ENCODE measurements around the gene CD200.
"Not testable (repeated sequence)": the region's sequence is repeated elsewhere in the genome, so short reads cannot be mapped to it uniquely, and the experiment has no call there.

The CD200 gene

GRCh38 chr3:112395181-112395895 is 62.4 kb downstream of the CD200 start:
- Histone ChIP-seq H3K4me3 (ENCODE audit: low read depth in 1 of 2, low read length in 2 of 2) (no peak overlapping the region), H3K9ac (ENCODE audit: low read depth in 1 of 2, low read length in 2 of 2) (no peak overlapping the region), H3K36me3 (ENCODE audit: control insufficient read depth in 1 of 2, insufficient read depth in 2 of 2, low read length in 2 of 2) (no peaks in the 10 kb centered on the region), H3K27ac (ENCODE audit: low read depth, low read length) (no peak overlapping the region), H3K9me3 (ENCODE audit: control insufficient read depth in 1 of 2, low read length in 2 of 2) (no peaks in the 10 kb centered on the region), H3K27me3 (ENCODE audit: control insufficient read depth in 1 of 2, insufficient read depth in 2 of 2, low read length in 2 of 2) (no peaks in the 10 kb centered on the region), H3K4me1 (ENCODE audit: control insufficient read depth in 1 of 2, insufficient read depth in 2 of 2, low read length in 2 of 2) (peaks cover 5 to 6% of the 10 kb centered on the region in 2 donors)

GRCh38 chr3:112395896-112396290 is 62.9 kb downstream of the CD200 start:
- Histone ChIP-seq H3K27me3 (ENCODE audit: control insufficient read depth in 1 of 2, insufficient read depth in 2 of 2, low read length in 2 of 2) (no peaks in the 10 kb centered on the region), H3K9me3 (ENCODE audit: control insufficient read depth in 1 of 2, low read length in 2 of 2) (no peaks in the 10 kb centered on the region), H3K4me1 (ENCODE audit: control insufficient read depth in 1 of 2, insufficient read depth in 2 of 2, low read length in 2 of 2) (peaks cover 5 to 6% of the 10 kb centered on the region in 2 donors), H3K27ac (ENCODE audit: low read depth, low read length) (no peak overlapping the region), H3K9ac (ENCODE audit: low read depth in 1 of 2, low read length in 2 of 2) (no peak overlapping the region), H3K4me3 (ENCODE audit: low read depth in 1 of 2, low read length in 2 of 2) (no peak overlapping the region), H3K36me3 (ENCODE audit: control insufficient read depth in 1 of 2, insufficient read depth in 2 of 2, low read length in 2 of 2) (no peaks in the 10 kb centered on the region)

- H3K36me3 ChIP-seq (ENCODE audit: control insufficient read depth in 1 of 2, insufficient read depth in 2 of 2, low read length in 2 of 2), result no peaks in the 10 kb centered on the region
- no peak overlapping the region for H3K27ac ChIP-seq (ENCODE audit: low read depth, low read length)
- H3K4me1 ChIP-seq (ENCODE audit: control insufficient read depth in 1 of 2, insufficient read depth in 2 of 2, low read length in 2 of 2), result peaks cover 0 to 5% of the 10 kb centered on the region in 2 donors
- H3K9ac ChIP-seq (ENCODE audit: low read depth in 1 of 2, low read length in 2 of 2), result no peak overlapping the region
- no peaks in the 10 kb centered on the region for H3K9me3 ChIP-seq (ENCODE audit: control insufficient read depth in 1 of 2, low read length in 2 of 2)
- no peak overlapping the region for H3K4me3 ChIP-seq (ENCODE audit: low read depth in 1 of 2, low read length in 2 of 2)
- H3K27me3 ChIP-seq (ENCODE audit: control insufficient read depth in 1 of 2, insufficient read depth in 2 of 2, low read length in 2 of 2), result no peaks in the 10 kb centered on the region
Observed at GRCh38 chr3:112397556-112397955, 64.6 kb downstream of the CD200 start.

- Histone ChIP-seq H3K4me1 (ENCODE audit: control insufficient read depth in 1 of 2, insufficient read depth in 2 of 2, low read length in 2 of 2) (peaks cover 0 to 4% of the 10 kb centered on the region in 2 donors), H3K9me3 (ENCODE audit: control insufficient read depth in 1 of 2, low read length in 2 of 2) (no peaks in the 10 kb centered on the region), H3K4me3 (ENCODE audit: low read depth in 1 of 2, low read length in 2 of 2) (no peak overlapping the region), H3K27me3 (ENCODE audit: control insufficient read depth in 1 of 2, insufficient read depth in 2 of 2, low read length in 2 of 2) (no peaks in the 10 kb centered on the region), H3K27ac (ENCODE audit: low read depth, low read length) (no peak overlapping the region), H3K36me3 (ENCODE audit: control insufficient read depth in 1 of 2, insufficient read depth in 2 of 2, low read length in 2 of 2) (no peaks in the 10 kb centered on the region), H3K9ac (ENCODE audit: low read depth in 1 of 2, low read length in 2 of 2) (no peak overlapping the region)
Observed at GRCh38 chr3:112399064-112399463, 66.1 kb downstream of the CD200 start.

GRCh38 chr3:112399554-112399953 is 66.6 kb downstream of the CD200 start:
- not testable (repeated sequence) for H3K27ac ChIP-seq (ENCODE audit: low read depth, low read length); H3K9ac ChIP-seq (ENCODE audit: low read depth in 1 of 2, low read length in 2 of 2); H3K27me3 ChIP-seq (ENCODE audit: control insufficient read depth in 1 of 2, insufficient read depth in 2 of 2, low read length in 2 of 2); H3K9me3 ChIP-seq (ENCODE audit: control insufficient read depth in 1 of 2, low read length in 2 of 2); H3K4me3 ChIP-seq (ENCODE audit: low read depth in 1 of 2, low read length in 2 of 2); H3K36me3 ChIP-seq (ENCODE audit: control insufficient read depth in 1 of 2, insufficient read depth in 2 of 2, low read length in 2 of 2); H3K4me1 ChIP-seq (ENCODE audit: control insufficient read depth in 1 of 2, insufficient read depth in 2 of 2, low read length in 2 of 2)

- not testable (repeated sequence) for H3K27me3 ChIP-seq (ENCODE audit: control insufficient read depth in 1 of 2, insufficient read depth in 2 of 2, low read length in 2 of 2); H3K9me3 ChIP-seq (ENCODE audit: control insufficient read depth in 1 of 2, low read length in 2 of 2); H3K27ac ChIP-seq (ENCODE audit: low read depth, low read length); H3K9ac ChIP-seq (ENCODE audit: low read depth in 1 of 2, low read length in 2 of 2); H3K36me3 ChIP-seq (ENCODE audit: control insufficient read depth in 1 of 2, insufficient read depth in 2 of 2, low read length in 2 of 2); H3K4me1 ChIP-seq (ENCODE audit: control insufficient read depth in 1 of 2, insufficient read depth in 2 of 2, low read length in 2 of 2); H3K4me3 ChIP-seq (ENCODE audit: low read depth in 1 of 2, low read length in 2 of 2)
Observed at GRCh38 chr3:112400317-112400716, 67.4 kb downstream of the CD200 start.

- Histone ChIP-seq H3K9ac (ENCODE audit: low read depth in 1 of 2, low read length in 2 of 2) (no peak overlapping the region), H3K9me3 (ENCODE audit: control insufficient read depth in 1 of 2, low read length in 2 of 2) (no peaks in the 10 kb centered on the region), H3K4me3 (ENCODE audit: low read depth in 1 of 2, low read length in 2 of 2) (no peak overlapping the region), H3K4me1 (ENCODE audit: control insufficient read depth in 1 of 2, insufficient read depth in 2 of 2, low read length in 2 of 2) (no peaks in the 10 kb centered on the region), H3K36me3 (ENCODE audit: control insufficient read depth in 1 of 2, insufficient read depth in 2 of 2, low read length in 2 of 2) (no peaks in the 10 kb centered on the region), H3K27ac (ENCODE audit: low read depth, low read length) (no peak overlapping the region), H3K27me3 (ENCODE audit: control insufficient read depth in 1 of 2, insufficient read depth in 2 of 2, low read length in 2 of 2) (no peaks in the 10 kb centered on the region)
Observed at GRCh38 chr3:112401617-112402016, 68.7 kb downstream of the CD200 start.

GRCh38 chr3:112403103-112403502 is 70.1 kb downstream of the CD200 start:
- peaks cover 7 to 10% of the 10 kb centered on the region in 2 donors for H3K4me1 ChIP-seq (ENCODE audit: control insufficient read depth in 1 of 2, insufficient read depth in 2 of 2, low read length in 2 of 2)
- no peak overlapping the region for H3K9ac ChIP-seq (ENCODE audit: low read depth in 1 of 2, low read length in 2 of 2)
- H3K4me3 ChIP-seq (ENCODE audit: low read depth in 1 of 2, low read length in 2 of 2), result no peak overlapping the region
- no peaks in the 10 kb centered on the region for H3K9me3 ChIP-seq (ENCODE audit: control insufficient read depth in 1 of 2, low read length in 2 of 2)
- no peak overlapping the region for H3K27ac ChIP-seq (ENCODE audit: low read depth, low read length)
- no peaks in the 10 kb centered on the region for H3K27me3 ChIP-seq (ENCODE audit: control insufficient read depth in 1 of 2, insufficient read depth in 2 of 2, low read length in 2 of 2)
- H3K36me3 ChIP-seq (ENCODE audit: control insufficient read depth in 1 of 2, insufficient read depth in 2 of 2, low read length in 2 of 2), result no peaks in the 10 kb centered on the region

GRCh38 chr3:112404924-112405549 is 72.1 kb downstream of the CD200 start:
- not testable (repeated sequence) for H3K9ac ChIP-seq (ENCODE audit: low read depth in 1 of 2, low read length in 2 of 2); H3K27ac ChIP-seq (ENCODE audit: low read depth, low read length); H3K36me3 ChIP-seq (ENCODE audit: control insufficient read depth in 1 of 2, insufficient read depth in 2 of 2, low read length in 2 of 2); H3K27me3 ChIP-seq (ENCODE audit: control insufficient read depth in 1 of 2, insufficient read depth in 2 of 2, low read length in 2 of 2); H3K4me3 ChIP-seq (ENCODE audit: low read depth in 1 of 2, low read length in 2 of 2); H3K9me3 ChIP-seq (ENCODE audit: control insufficient read depth in 1 of 2, low read length in 2 of 2)
- peaks cover 17 to 20% of the 10 kb centered on the region in 2 donors for H3K4me1 ChIP-seq (ENCODE audit: control insufficient read depth in 1 of 2, insufficient read depth in 2 of 2, low read length in 2 of 2)

- Histone ChIP-seq H3K27ac (ENCODE audit: low read depth, low read length) (no peak overlapping the region), H3K36me3 (ENCODE audit: control insufficient read depth in 1 of 2, insufficient read depth in 2 of 2, low read length in 2 of 2) (no peaks in the 10 kb centered on the region), H3K4me1 (ENCODE audit: control insufficient read depth in 1 of 2, insufficient read depth in 2 of 2, low read length in 2 of 2) (peaks cover 19 to 21% of the 10 kb centered on the region in 2 donors), H3K9ac (ENCODE audit: low read depth in 1 of 2, low read length in 2 of 2) (no peak overlapping the region), H3K9me3 (ENCODE audit: control insufficient read depth in 1 of 2, low read length in 2 of 2) (no peaks in the 10 kb centered on the region), H3K4me3 (ENCODE audit: low read depth in 1 of 2, low read length in 2 of 2) (no peak overlapping the region), H3K27me3 (ENCODE audit: control insufficient read depth in 1 of 2, insufficient read depth in 2 of 2, low read length in 2 of 2) (no peaks in the 10 kb centered on the region)
Observed at GRCh38 chr3:112405845-112406244, 72.9 kb downstream of the CD200 start.

Measured in duodenal mucosa (tissue), 2 donors.